Measurements from ENCODE around the gene CDH12. TPM values are rescaled to one million over a fixed set of nuclear protein-coding genes. Genes with fewer than 3 reads are reported as not detected.

The CDH12 gene
- total RNA-seq, 3 donors from 2014 or later = 0.33 to 2.6 (median 1.1) TPM

DNA sequence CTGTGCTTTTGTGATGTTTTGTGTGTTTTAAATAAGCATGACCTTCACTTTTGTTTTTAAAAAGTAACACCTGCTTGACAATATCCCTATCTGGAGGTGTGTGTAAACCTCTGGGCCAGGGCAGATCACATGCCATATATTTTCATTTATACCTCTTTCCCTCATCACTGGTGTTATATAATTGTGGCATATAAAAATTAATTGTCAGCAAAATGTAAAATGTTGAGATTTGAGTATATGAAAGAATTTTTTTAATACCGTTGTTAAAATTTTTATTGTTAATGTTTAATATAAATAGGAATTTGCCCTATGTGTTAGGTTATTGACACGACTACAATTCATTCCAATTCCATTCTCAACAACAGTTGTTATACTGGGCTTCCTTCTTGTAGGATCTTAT is 6.5 kb downstream of the CDH12 start:
- Histone ChIP-seq H3K4me1 (no peaks in the 10 kb centered on the region), H3K27me3 (no peaks in the 10 kb centered on the region), H3K4me3 (no peak overlapping the region), H3K9me3 (no peaks in the 10 kb centered on the region), H3K27ac (no peak overlapping the region), H3K36me3 (no peaks in the 10 kb centered on the region)
- intact Hi-C loops (cut with DNase I; ENCODE audit: low total_unique reads) = no loop called here
- DNase-seq (ENCODE audit: low spot score in 2 of 2) = no peak
- TF ChIP-seq, protein P1, sequence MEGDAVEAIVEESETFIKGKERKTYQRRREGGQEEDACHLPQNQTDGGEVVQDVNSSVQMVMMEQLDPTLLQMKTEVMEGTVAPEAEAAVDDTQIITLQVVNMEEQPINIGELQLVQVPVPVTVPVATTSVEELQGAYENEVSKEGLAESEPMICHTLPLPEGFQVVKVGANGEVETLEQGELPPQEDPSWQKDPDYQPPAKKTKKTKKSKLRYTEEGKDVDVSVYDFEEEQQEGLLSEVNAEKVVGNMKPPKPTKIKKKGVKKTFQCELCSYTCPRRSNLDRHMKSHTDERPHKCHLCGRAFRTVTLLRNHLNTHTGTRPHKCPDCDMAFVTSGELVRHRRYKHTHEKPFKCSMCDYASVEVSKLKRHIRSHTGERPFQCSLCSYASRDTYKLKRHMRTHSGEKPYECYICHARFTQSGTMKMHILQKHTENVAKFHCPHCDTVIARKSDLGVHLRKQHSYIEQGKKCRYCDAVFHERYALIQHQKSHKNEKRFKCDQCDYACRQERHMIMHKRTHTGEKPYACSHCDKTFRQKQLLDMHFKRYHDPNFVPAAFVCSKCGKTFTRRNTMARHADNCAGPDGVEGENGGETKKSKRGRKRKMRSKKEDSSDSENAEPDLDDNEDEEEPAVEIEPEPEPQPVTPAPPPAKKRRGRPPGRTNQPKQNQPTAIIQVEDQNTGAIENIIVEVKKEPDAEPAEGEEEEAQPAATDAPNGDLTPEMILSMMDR (IDR thresholded peaks at IDR 0.05) = no peak
- TF ChIP-seq POLR2AphosphoS5 (IDR thresholded peaks at IDR 0.05) (no peak), POLR2A (IDR thresholded peaks at IDR 0.05) (no peak)

DNA sequence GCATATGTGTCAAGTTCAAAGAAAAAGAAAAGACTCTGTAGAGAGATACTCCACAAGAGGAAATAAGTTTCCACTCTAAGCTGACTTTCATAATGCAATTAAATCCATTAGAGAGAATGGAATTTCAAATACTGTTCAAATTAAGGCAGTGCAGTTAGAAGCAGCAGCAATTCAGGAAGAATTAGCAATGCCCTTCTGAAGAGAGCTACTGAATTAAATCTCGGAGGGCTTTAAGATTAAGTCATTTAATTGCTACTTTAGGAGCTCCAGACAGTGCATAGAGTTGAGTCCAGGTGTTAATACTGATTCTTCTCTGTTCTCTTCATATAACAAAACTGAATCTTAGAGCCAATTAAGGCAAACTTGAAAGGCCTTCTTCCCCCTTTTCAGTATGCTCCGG is 8.5 kb downstream of the CDH12 start:
- Histone ChIP-seq H3K27me3 (no peaks in the 10 kb centered on the region), H3K27ac (no peak overlapping the region), H3K4me1 (no peaks in the 10 kb centered on the region), H3K9me3 (no peaks in the 10 kb centered on the region), H3K4me3 (no peak overlapping the region), H3K36me3 (no peaks in the 10 kb centered on the region)
- intact Hi-C loops (cut with DNase I; ENCODE audit: low total_unique reads) = no loop called here
- TF ChIP-seq POLR2A (IDR thresholded peaks at IDR 0.05) (no peak), POLR2AphosphoS5 (IDR thresholded peaks at IDR 0.05) (no peak)
- TF ChIP-seq, protein P1 (IDR thresholded peaks at IDR 0.05) = no peak
- no peak for DNase-seq (ENCODE audit: low spot score in 2 of 2)

DNA sequence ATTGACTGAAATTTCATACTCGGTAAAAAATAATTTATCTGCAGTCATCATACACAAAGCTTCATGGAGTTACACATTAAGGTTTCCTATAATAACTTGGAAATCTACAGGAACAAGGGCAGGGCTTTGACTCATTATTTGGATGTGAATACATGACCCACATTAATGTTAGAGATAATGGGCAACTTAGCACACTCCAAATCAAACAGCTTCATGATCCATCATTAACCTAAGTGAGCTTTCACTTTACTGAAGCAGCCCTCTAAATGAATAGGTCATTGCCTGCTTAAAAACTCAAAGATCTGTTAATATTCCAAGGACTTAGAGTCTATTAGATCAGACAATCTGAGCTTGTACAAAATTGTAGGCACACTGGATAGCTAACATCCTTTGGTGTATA is 9.0 kb downstream of the CDH12 start:
- TF ChIP-seq POLR2A (IDR thresholded peaks at IDR 0.05) = no peak
- TF ChIP-seq, protein P1 (IDR thresholded peaks at IDR 0.05) = no peak
- no peak for TF ChIP-seq POLR2AphosphoS5 (IDR thresholded peaks at IDR 0.05)
- Histone ChIP-seq H3K27ac (no peak overlapping the region), H3K4me3 (no peak overlapping the region), H3K9me3 (no peaks in the 10 kb centered on the region), H3K36me3 (no peaks in the 10 kb centered on the region), H3K4me1 (no peaks in the 10 kb centered on the region), H3K27me3 (no peaks in the 10 kb centered on the region)
- intact Hi-C loops (cut with DNase I; ENCODE audit: low total_unique reads) = no loop called here
- no peak for DNase-seq (ENCODE audit: low spot score in 2 of 2)

DNA sequence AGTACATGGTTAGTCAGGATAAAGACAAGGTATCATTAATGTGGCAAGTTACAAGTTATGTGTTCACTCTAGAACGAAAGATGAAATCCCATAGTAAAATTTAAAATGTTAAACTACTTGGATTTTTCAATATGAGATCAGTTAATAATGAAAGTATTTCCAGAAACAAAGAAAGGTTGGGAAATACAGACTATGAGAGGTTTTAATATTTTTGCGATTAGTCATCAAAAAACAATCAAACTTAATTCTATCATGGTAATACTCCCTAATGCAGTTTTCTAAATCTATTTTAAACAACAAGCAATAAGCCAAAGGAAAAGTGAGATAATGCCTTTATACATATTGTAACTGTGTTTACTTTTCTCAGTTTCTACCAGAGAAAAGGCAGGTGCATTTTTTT is 10.6 kb downstream of the CDH12 start:
- TF ChIP-seq, protein P1 (IDR thresholded peaks at IDR 0.05) = no peak
- TF ChIP-seq POLR2AphosphoS5 (IDR thresholded peaks at IDR 0.05) (no peak), POLR2A (IDR thresholded peaks at IDR 0.05) (no peak)
- Histone ChIP-seq H3K27ac (no peak overlapping the region), H3K4me1 (no peaks in the 10 kb centered on the region), H3K36me3 (no peaks in the 10 kb centered on the region), H3K4me3 (no peak overlapping the region), H3K27me3 (no peaks in the 10 kb centered on the region), H3K9me3 (no peaks in the 10 kb centered on the region)
- intact Hi-C loops (cut with DNase I; ENCODE audit: low total_unique reads) = no loop called here
- DNase-seq (ENCODE audit: low spot score in 2 of 2) = no peak

DNA sequence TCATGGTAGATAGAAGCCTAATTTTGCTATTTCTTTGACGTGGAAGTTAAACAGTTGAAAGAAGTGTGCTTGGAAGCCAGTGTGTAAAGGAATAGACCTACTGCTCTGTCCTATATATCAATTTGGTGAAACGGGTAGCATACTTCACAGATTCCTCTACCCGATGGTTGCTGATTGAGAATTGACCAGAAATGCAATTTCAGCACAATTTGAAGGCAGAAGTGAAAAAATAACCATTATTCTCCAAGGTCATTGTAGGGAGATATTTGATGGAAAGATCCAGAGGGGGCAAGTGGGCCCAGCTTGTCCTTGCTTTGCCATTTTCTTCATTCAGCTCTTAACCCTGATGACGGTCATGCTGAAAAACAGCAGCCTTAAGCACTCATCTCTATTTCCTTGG is 15.3 kb downstream of the CDH12 start:
- H3K36me3 ChIP-seq = no peaks in the 10 kb centered on the region
- no peak for DNase-seq (ENCODE audit: low spot score in 2 of 2)
- intact Hi-C loops (cut with DNase I; ENCODE audit: low total_unique reads) = no loop called here
- H3K9me3 ChIP-seq = no peaks in the 10 kb centered on the region
- H3K4me1 ChIP-seq = no peaks in the 10 kb centered on the region
- H3K4me3 ChIP-seq = no peak overlapping the region
- no peak for TF ChIP-seq POLR2A (IDR thresholded peaks at IDR 0.05)
- TF ChIP-seq POLR2AphosphoS5 (IDR thresholded peaks at IDR 0.05) = no peak
- TF ChIP-seq, protein P1 (IDR thresholded peaks at IDR 0.05) = no peak
- H3K27ac ChIP-seq = no peak overlapping the region
- H3K27me3 ChIP-seq = no peaks in the 10 kb centered on the region
